ENCODE data around the gene ETFDH.

The ETFDH gene

DNA sequence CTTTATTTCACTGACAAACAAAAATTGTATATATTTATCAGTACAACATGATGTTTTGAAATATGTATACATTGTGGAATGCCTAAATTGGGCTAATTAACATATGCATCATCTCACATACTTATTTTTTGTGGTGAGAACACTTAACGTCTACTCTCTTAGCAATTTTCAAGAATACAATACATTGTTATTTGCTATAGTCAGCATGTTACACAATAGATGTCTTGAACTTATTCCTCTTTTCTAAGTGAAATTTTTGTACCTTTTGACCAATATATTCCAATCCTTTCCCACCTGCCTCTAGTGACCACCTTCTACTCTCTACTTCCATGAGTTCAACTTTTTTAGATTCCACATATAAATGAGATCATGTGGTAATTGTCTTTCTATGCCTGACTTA lies 35.5 kb upstream of the ETFDH start:
- Histone ChIP-seq H3K4me3 (replicated peaks; ENCODE audit: insufficient read depth, low read length) (no peak overlapping the region), H3K27ac (replicated peaks) (no peak overlapping the region), H3K27me3 (ENCODE audit: insufficient read depth, poor library complexity, severe bottlenecking) (no peaks in the 10 kb centered on the region)
- no peak for DNase-seq (ENCODE audit: low read depth in 1 of 2, low spot score in 1 of 2)
- TF ChIP-seq, protein P1, sequence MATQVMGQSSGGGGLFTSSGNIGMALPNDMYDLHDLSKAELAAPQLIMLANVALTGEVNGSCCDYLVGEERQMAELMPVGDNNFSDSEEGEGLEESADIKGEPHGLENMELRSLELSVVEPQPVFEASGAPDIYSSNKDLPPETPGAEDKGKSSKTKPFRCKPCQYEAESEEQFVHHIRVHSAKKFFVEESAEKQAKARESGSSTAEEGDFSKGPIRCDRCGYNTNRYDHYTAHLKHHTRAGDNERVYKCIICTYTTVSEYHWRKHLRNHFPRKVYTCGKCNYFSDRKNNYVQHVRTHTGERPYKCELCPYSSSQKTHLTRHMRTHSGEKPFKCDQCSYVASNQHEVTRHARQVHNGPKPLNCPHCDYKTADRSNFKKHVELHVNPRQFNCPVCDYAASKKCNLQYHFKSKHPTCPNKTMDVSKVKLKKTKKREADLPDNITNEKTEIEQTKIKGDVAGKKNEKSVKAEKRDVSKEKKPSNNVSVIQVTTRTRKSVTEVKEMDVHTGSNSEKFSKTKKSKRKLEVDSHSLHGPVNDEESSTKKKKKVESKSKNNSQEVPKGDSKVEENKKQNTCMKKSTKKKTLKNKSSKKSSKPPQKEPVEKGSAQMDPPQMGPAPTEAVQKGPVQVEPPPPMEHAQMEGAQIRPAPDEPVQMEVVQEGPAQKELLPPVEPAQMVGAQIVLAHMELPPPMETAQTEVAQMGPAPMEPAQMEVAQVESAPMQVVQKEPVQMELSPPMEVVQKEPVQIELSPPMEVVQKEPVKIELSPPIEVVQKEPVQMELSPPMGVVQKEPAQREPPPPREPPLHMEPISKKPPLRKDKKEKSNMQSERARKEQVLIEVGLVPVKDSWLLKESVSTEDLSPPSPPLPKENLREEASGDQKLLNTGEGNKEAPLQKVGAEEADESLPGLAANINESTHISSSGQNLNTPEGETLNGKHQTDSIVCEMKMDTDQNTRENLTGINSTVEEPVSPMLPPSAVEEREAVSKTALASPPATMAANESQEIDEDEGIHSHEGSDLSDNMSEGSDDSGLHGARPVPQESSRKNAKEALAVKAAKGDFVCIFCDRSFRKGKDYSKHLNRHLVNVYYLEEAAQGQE (IDR thresholded peaks at IDR 0.05; ENCODE audit: insufficient replicate concordance, low read depth), result no peak
- TF ChIP-seq, protein P2, sequence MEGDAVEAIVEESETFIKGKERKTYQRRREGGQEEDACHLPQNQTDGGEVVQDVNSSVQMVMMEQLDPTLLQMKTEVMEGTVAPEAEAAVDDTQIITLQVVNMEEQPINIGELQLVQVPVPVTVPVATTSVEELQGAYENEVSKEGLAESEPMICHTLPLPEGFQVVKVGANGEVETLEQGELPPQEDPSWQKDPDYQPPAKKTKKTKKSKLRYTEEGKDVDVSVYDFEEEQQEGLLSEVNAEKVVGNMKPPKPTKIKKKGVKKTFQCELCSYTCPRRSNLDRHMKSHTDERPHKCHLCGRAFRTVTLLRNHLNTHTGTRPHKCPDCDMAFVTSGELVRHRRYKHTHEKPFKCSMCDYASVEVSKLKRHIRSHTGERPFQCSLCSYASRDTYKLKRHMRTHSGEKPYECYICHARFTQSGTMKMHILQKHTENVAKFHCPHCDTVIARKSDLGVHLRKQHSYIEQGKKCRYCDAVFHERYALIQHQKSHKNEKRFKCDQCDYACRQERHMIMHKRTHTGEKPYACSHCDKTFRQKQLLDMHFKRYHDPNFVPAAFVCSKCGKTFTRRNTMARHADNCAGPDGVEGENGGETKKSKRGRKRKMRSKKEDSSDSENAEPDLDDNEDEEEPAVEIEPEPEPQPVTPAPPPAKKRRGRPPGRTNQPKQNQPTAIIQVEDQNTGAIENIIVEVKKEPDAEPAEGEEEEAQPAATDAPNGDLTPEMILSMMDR (IDR thresholded peaks at IDR 0.05; ENCODE audit: insufficient read depth, low read length), result no peak
- TF ChIP-seq SPI1 (IDR thresholded peaks at IDR 0.05; ENCODE audit: borderline replicate concordance, low read depth), result no peak
- no peak for TF ChIP-seq POLR2AphosphoS5 (IDR thresholded peaks at IDR 0.05; ENCODE audit: low read depth)
- no peak for TF ChIP-seq GABPA (IDR thresholded peaks at IDR 0.05; ENCODE audit: low read depth)

DNA sequence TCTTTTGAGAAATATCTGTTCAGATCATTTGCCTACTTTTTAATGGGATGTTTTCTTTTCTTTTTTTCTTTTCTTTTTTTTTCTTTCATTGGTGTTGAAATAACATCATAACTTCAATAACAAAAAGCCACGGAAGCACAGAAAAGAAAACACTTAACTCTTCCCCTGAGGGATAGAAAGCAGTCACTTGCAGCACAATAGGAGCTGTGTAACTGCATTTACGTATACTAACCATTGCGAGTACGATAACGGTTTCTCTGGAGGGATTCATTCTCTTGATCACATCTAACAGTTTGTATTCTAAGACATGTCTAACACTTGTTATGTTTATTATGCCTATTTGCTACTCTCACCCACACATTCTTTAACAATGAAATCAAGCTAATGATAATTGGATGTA lies 27.7 kb upstream of the ETFDH start:
- TF ChIP-seq POLR2AphosphoS5 (IDR thresholded peaks at IDR 0.05; ENCODE audit: low read depth) (no peak), SPI1 (IDR thresholded peaks at IDR 0.05; ENCODE audit: borderline replicate concordance, low read depth) (no peak), GABPA (IDR thresholded peaks at IDR 0.05; ENCODE audit: low read depth) (no peak)
- TF ChIP-seq, protein P2 (IDR thresholded peaks at IDR 0.05; ENCODE audit: insufficient read depth, low read length), result no peak
- TF ChIP-seq, protein P1 (IDR thresholded peaks at IDR 0.05; ENCODE audit: insufficient replicate concordance, low read depth), result no peak
- DNase-seq (ENCODE audit: low read depth in 1 of 2, low spot score in 1 of 2), result no peak
- Histone ChIP-seq H3K4me3 (replicated peaks; ENCODE audit: insufficient read depth, low read length) (no peak overlapping the region), H3K27me3 (ENCODE audit: insufficient read depth, poor library complexity, severe bottlenecking) (no peaks in the 10 kb centered on the region), H3K27ac (replicated peaks) (no peak overlapping the region)

DNA sequence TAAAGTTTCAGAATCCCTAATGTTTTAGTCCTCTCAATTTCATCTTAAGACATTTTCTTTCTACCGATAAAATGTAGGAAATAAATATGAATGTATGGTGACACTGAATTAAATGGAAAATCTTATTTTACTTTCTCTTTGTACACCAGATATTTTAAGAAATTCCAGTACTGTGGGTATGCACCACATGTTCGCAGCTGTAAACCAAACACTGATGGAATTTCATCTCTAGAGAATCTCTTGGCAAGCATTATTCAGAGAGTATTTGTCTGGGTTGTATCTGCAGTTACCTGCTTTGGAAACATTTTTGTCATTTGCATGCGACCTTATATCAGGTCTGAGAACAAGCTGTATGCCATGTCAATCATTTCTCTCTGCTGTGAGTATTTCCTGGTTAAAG lies 27.3 kb upstream of the ETFDH start:
- no peak overlapping the region for H3K27ac ChIP-seq (replicated peaks)
- no peak for DNase-seq (ENCODE audit: low read depth in 1 of 2, low spot score in 1 of 2)
- H3K4me3 ChIP-seq (replicated peaks; ENCODE audit: insufficient read depth, low read length), result no peak overlapping the region
- no peaks in the 10 kb centered on the region for H3K27me3 ChIP-seq (ENCODE audit: insufficient read depth, poor library complexity, severe bottlenecking)
- TF ChIP-seq SPI1 (IDR thresholded peaks at IDR 0.05; ENCODE audit: borderline replicate concordance, low read depth) (no peak), POLR2AphosphoS5 (IDR thresholded peaks at IDR 0.05; ENCODE audit: low read depth) (no peak), GABPA (IDR thresholded peaks at IDR 0.05; ENCODE audit: low read depth) (no peak)
- TF ChIP-seq, protein P2 (IDR thresholded peaks at IDR 0.05; ENCODE audit: insufficient read depth, low read length), result no peak
- TF ChIP-seq, protein P1 (IDR thresholded peaks at IDR 0.05; ENCODE audit: insufficient replicate concordance, low read depth), result no peak
